ENCODE data around the gene VSIG10.

Gene VSIG10

GRCh38 chr12:118052324-118053070 is 51.3 kb downstream of the VSIG10 start:
- peaks cover 28 to 31% of the 10 kb centered on the region in 2 experiments; a peak in 2 of 3 replicates for H3K36me3 ChIP-seq (ENCODE audit: control insufficient read depth in 2 of 2, insufficient read depth in 1 of 2, low read length in 2 of 2)
- CTCF ChIA-PET: interaction anchor here (0.8 to 1.5 kb wide), 3 partner anchors 8 to 25 kb away, joined by 3 read pairs; no protein-coding TSS in a partner anchor
- no peaks in the 10 kb centered on the region for H3K4me1 ChIP-seq (ENCODE audit: control insufficient read depth, insufficient read depth, low read length)
- H3K9me3 ChIP-seq (ENCODE audit: control insufficient read depth, insufficient read depth, low read depth, low read length): no peaks in the 10 kb centered on the region
- no peak overlapping the region for H3K27ac ChIP-seq (ENCODE audit: extremely low read depth, low read depth, low read length)
- POLR2A ChIA-PET: no interaction called here
- no peak overlapping the region for H3K4me3 ChIP-seq (ENCODE audit: low read depth, low read length)
- TF ChIP-seq ZNF629 (tag by site-specific recombination; IDR thresholded peaks at IDR 0.05) (peak; percentile 72), ZNF184 (tag by site-specific recombination; IDR thresholded peaks at IDR 0.05) (0 out of 2 replicates have a peak, but pooled peaks have one; percentile 36), ZNF18 (tag by site-specific recombination; IDR thresholded peaks at IDR 0.05) (no peak), ZBTB20 (tag by site-specific recombination; IDR thresholded peaks at IDR 0.05) (no peak), ZNF707 (tag by site-specific recombination; IDR thresholded peaks at IDR 0.05) (no peak), KLF16 (tag by site-specific recombination; IDR thresholded peaks at IDR 0.05) (no peak), ZBTB6 (tag by site-specific recombination; IDR thresholded peaks at IDR 0.05) (no peak), ZNF416 (tag by site-specific recombination; IDR thresholded peaks at IDR 0.05) (no peak), SCRT2 (tag by site-specific recombination; IDR thresholded peaks at IDR 0.05) (peak; percentile 34; the same call in 1 of the 2 replicates), ZNF654 (tag by site-specific recombination; IDR thresholded peaks at IDR 0.05; ENCODE audit: low read depth) (no peak), ZNF639 (tag by site-specific recombination; IDR thresholded peaks at IDR 0.05) (peak; percentile 67; the same call in 1 of the 2 replicates), ZNF571 (tag by site-specific recombination; IDR thresholded peaks at IDR 0.05) (no peak), ZNF600 (tag by site-specific recombination; IDR thresholded peaks at IDR 0.05) (peak; percentile 91), ZNF521 (tag by site-specific recombination; IDR thresholded peaks at IDR 0.05) (no peak), ZNF585B (tag by site-specific recombination; IDR thresholded peaks at IDR 0.05) (no peak), WT1 (tag by site-specific recombination; IDR thresholded peaks at IDR 0.05) (peak; percentile 50; the same call in 1 of the 2 replicates), SETDB1 (IDR thresholded peaks at IDR 0.05; ENCODE audit: insufficient read length, low read length) (no peak), ZSCAN18 (tag by site-specific recombination; IDR thresholded peaks at IDR 0.05) (no peak), ZEB2 (tag by site-specific recombination; IDR thresholded peaks at IDR 0.05) (peak; percentile 84), EGR2 (tag by site-specific recombination; IDR thresholded peaks at IDR 0.05; ENCODE audit: low read depth) (no peak), ZXDB (tag by site-specific recombination; IDR thresholded peaks at IDR 0.05) (0 out of 2 replicates have a peak, but pooled peaks have one; percentile 34), ZNF292 (tag by site-specific recombination; IDR thresholded peaks at IDR 0.05; ENCODE audit: borderline replicate concordance, low read depth) (no peak), ZNF48 (tag by site-specific recombination; IDR thresholded peaks at IDR 0.05) (no peak), ZNF248 (tag by site-specific recombination; IDR thresholded peaks at IDR 0.05) (no peak), HOXC10 (CRISPR knock-in tag; IDR thresholded peaks at IDR 0.05) (no peak), PRDM1 (tag by site-specific recombination; IDR thresholded peaks at IDR 0.05) (peak; percentile 90), ZNF223 (tag by site-specific recombination; IDR thresholded peaks at IDR 0.05) (no peak), SP7 (tag by site-specific recombination; IDR thresholded peaks at IDR 0.05) (peak; percentile 61), ZNF23 (tag by site-specific recombination; IDR thresholded peaks at IDR 0.05; ENCODE audit: borderline replicate concordance) (no peak), ZNF596 (tag by site-specific recombination; IDR thresholded peaks at IDR 0.05) (no peak), ZSCAN4 (tag by site-specific recombination; IDR thresholded peaks at IDR 0.05) (no peak), ZIC2 (tag by site-specific recombination; IDR thresholded peaks at IDR 0.05) (peak; percentile 17; the same call in 1 of the 2 replicates)
